Panc1 (cell line): ENCODE results near the gene GATA5. TPM values are rescaled to one million over a fixed set of nuclear protein-coding genes. Genes with fewer than 3 reads are reported as not detected.

ENCODE experiments used
- ATAC-seq: fragments of 200-7000 bp; cut with Tn5 transposase; 2 replicates; pipeline ENCODE4 v1.9.1; 2020; ENCODE audit warnings: mild to moderate bottlenecking, moderate library complexity
- BruUV-seq: library from RNA; stranded (reverse); fragments of 400-500 nt; replicated peaks from 2 replicates; lab custom pipeline; 2021; lab: Mats Ljungman, UMichigan
- CTCF ChIA-PET: fragments of 300-600 bp; sonication (Branson Sonifier 250); formaldehyde crosslinking; loops from one replicate; lab custom pipeline; 2022; ENCODE audit warnings: antibody characterized with exemption; lab: Charles Lee
- POLR2A ChIA-PET: fragments of 300-600 bp; sonication (Branson Sonifier 250); formaldehyde crosslinking; loops from one replicate; lab custom pipeline; 2022; ENCODE audit warnings: antibody characterized with exemption; lab: Charles Lee
- DNase-seq: peaks from one replicate; pipeline ENCODE4 v3.0.0-alpha.2; 2010; ENCODE audit warnings: low read depth, low spot score
- H3K27ac ChIP-seq: 2 replicates; pipeline ENCODE4 v1.5.1; 2011; ENCODE audit warnings: mild to moderate bottlenecking, low read length, inconsistent platforms
- H3K27me3 ChIP-seq: fragments of 200-500 bp; sonication (Bioruptor generic); 2 replicates; pipeline ENCODE4 v1.6.0; 2014; ENCODE audit warnings: low read length, inconsistent platforms; ENCODE audit not compliant: control insufficient read depth, insufficient read depth
- H3K36me3 ChIP-seq: fragments of 200-500 bp; sonication (Bioruptor generic); 2 replicates; pipeline ENCODE4 v1.5.1; 2014; ENCODE audit warnings: inconsistent platforms, mild to moderate bottlenecking, low read length, moderate library complexity; ENCODE audit not compliant: control insufficient read depth, insufficient read depth
- H3K4me1 ChIP-seq: 2 replicates; pipeline ENCODE4 v1.5.1; 2011; ENCODE audit warnings: inconsistent platforms, mild to moderate bottlenecking, low read length, moderate library complexity; ENCODE audit not compliant: control insufficient read depth, insufficient read depth
- H3K4me3 ChIP-seq, 2 experiments: 2 replicates each; pipeline ENCODE4 v1.5.1; 2011 to 2012; ENCODE audit warnings: low read depth in 2 of 2, low read length in 2 of 2, mild to moderate bottlenecking in 2 of 2, inconsistent platforms in 1 of 2, moderate library complexity in 1 of 2
- H3K9me3 ChIP-seq: fragments of 200-500 bp; sonication (Bioruptor generic); 2 replicates; pipeline ENCODE4 v1.5.1; 2014; ENCODE audit warnings: low read depth, mild to moderate bottlenecking, inconsistent platforms, low read length, moderate library complexity; ENCODE audit not compliant: control insufficient read depth, insufficient read depth
- CTCF ChIP-seq: fragments of 450-650 bp; IDR thresholded peaks from 2 replicates; pipeline ENCODE4 v1.5.1; 2017; ENCODE audit warnings: mild to moderate bottlenecking
- POLR2AphosphoS5 ChIP-seq: IDR thresholded peaks from 2 replicates; pipeline ENCODE4 v1.6.1; 2012; ENCODE audit warnings: mild to moderate bottlenecking, low read depth, low read length, moderate library complexity
- REST ChIP-seq, 2 experiments: IDR thresholded peaks; 2 replicates each; pipeline ENCODE4 v1.6.1; 2011 to 2012; ENCODE audit warnings: low read depth in 2 of 2, control low read depth in 1 of 2, low read length in 1 of 2, mild to moderate bottlenecking in 1 of 2, moderate library complexity in 1 of 2; ENCODE audit not compliant: insufficient read depth in 1 of 2
- SIN3A ChIP-seq: IDR thresholded peaks from 2 replicates; pipeline ENCODE4 v1.6.1; 2012; ENCODE audit warnings: low read depth, mild to moderate bottlenecking, low read length, moderate library complexity, borderline replicate concordance; ENCODE audit not compliant: insufficient read depth
- TCF7L2 ChIP-seq: IDR thresholded peaks from 2 replicates; pipeline ENCODE4 v1.6.1; 2011; ENCODE audit warnings: mild to moderate bottlenecking, low read depth, low read length, inconsistent platforms
- in situ Hi-C: cut with HindIII; loops from 2 replicates; pipeline ENCODE4 v1.10.0; 2016; ENCODE audit warnings: low sequenced_read_pairs, low pct_unique_long_range_greater_than_20kb
- intact Hi-C: fragments of 100-400 bp; cut with micrococcal nuclease; formaldehyde crosslinking; loops from one replicate; pipeline ENCODE4 v1.10.0; 2022; ENCODE audit not compliant: unreplicated experiment
- total RNA-seq: library from RNA; stranded (reverse); gene quantifications from one replicate; pipeline ENCODE4 v1.2.1, GENCODE V29; 2021; ENCODE audit not compliant: unreplicated experiment

The GATA5 gene
- total RNA-seq, 1 experiment from 2014 or later: 53.2 TPM

GRCh38 chr20:62428396-62429295, 47.1 kb downstream of the GATA5 start:
- no peaks in the 10 kb centered on the region for H3K27me3 ChIP-seq

GRCh38 chr20:62428002-62428372, 47.8 kb downstream of the GATA5 start:
- BruUV-seq: no TSS peak
- CTCF ChIA-PET: interaction anchor here (0.5 kb wide), 1 partner anchor 781 kb away, joined by 3 read pairs; no protein-coding TSS in a partner anchor
- in situ Hi-C loops (no loop called here), intact Hi-C loops (no loop called here)
- Histone ChIP-seq H3K4me1 (no peaks in the 10 kb centered on the region; the same call in none of the 2 replicates), H3K27ac (no peak overlapping the region), H3K4me3 (no peak overlapping the region), H3K9me3 (no peaks in the 10 kb centered on the region), H3K36me3 (no peaks in the 10 kb centered on the region), H3K27me3 (no peaks in the 10 kb centered on the region)
- ATAC-seq (no peak), DNase-seq (no peak)
- POLR2A ChIA-PET: no interaction called here
- TF ChIP-seq TCF7L2 (no peak), CTCF (no peak), SIN3A (no peak), POLR2AphosphoS5 (no peak)

More at GRCh38 chr20:62428396-62429295, 47.1 kb downstream of the GATA5 start:
- ChIA-PET POLR2A (no interaction called here), CTCF (no interaction called here)
- intact Hi-C loops (no loop called here), in situ Hi-C loops (no loop called here)
- H3K27ac ChIP-seq: no peak overlapping the region
- ATAC-seq (no peak), DNase-seq (no peak)
- H3K9me3 ChIP-seq: no peaks in the 10 kb centered on the region
- no peaks in the 10 kb centered on the region for H3K36me3 ChIP-seq
- no TSS peak for BruUV-seq
- no peak for TF ChIP-seq POLR2AphosphoS5
- TF ChIP-seq SIN3A: no peak
- TF ChIP-seq REST (IDR thresholded peaks at IDR 0.05; ENCODE audit: insufficient read depth in 1 of 2, low read depth in 2 of 2, low read length in 1 of 2): no peak
- TF ChIP-seq CTCF: no peak
- TF ChIP-seq TCF7L2: no peak
- H3K4me3 ChIP-seq: no peak overlapping the region
- H3K4me1 ChIP-seq: no peaks in the 10 kb centered on the region; the same call in 1 of the 2 replicates
